NCI-H2227 treated with DMSO at 0.1 percent for 48 hours (cell line): ENCODE data around the gene ZFR2.

Source experiments
- DNase-seq: peaks from one replicate; lab custom pipeline; 2025; lab: John Stamatoyannopoulos, UW

The ZFR2 gene

GRCh38 chr19:3873151-3873550 lies 4.3 kb upstream of the ZFR2 start:
- no peak for DNase-seq

GRCh38 chr19:3867971-3868769 lies 668 bp downstream of the ZFR2 start:
- no peak for DNase-seq

DNA sequence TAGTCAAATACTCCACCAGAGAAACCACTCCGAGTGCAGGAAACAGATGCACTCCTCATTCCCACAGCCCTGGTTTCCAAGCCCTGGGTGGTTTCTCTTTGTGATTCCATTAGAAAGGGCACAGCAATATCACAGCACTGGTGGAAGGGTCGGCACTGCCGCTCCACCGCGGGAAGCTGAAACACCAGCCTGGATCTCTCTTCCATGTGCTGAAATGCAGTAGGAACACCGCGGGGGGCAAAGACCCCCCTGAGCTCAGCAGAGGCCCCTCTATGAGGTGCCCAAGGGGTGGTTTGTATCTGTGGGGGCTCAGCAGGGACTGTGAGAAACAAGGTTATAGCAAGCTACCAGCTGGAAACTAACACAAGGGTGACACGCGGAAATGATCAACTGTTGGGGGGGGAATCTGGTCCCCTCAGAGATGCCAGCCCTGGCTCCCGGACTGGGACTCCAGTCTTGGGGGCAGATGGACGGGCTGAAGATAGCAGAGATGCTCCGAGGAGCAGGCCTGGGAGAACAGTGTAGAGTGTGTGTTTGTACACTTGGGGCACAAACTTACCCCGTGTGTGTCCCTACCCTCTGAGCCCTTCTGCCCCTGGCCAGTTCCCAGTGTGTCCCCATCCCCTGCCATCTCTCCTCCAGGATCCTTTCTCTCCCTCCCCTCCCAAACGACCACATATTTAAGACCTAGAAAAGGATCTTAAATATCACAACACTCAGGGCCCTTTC lies 1.8 kb downstream of the ZFR2 start:
- DNase-seq, result no peak

- no peak for DNase-seq
These were observed 5.2 kb downstream of the ZFR2 start for GRCh38 chr19:3863648-3864047.

GRCh38 chr19:3862826-3863500 lies 5.9 kb downstream of the ZFR2 start:
- DNase-seq, result no peak

- no peak for DNase-seq
These were observed 8.3 kb downstream of the ZFR2 start for GRCh38 chr19:3860499-3860898.

DNA sequence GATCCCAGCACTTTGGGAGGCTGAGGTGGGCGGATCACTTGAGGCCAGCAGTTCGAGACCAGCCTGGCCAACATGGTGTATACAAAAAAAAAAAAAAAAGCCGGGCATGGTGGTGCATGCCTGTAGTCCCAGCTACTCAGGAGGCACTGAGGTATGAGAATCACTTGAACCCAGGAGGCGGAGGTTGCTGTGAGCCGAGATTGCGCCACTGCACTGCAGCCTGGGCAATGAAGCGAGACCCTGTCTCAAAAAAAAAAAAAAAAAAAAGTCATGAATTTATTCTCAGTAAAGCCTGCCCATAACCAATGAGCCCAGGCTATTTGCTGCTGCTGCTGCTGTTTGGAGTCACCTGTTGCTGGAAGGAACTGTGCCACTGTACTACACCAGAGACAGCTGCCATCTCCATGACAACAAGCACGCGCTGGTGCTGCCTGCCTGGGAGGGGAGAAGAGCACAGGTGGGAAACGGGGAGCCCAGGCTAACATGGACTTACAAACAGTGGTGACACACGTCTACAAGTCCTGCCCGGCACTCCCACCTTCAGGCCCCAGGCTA lies 11.3 kb downstream of the ZFR2 start:
- no peak for DNase-seq

DNA sequence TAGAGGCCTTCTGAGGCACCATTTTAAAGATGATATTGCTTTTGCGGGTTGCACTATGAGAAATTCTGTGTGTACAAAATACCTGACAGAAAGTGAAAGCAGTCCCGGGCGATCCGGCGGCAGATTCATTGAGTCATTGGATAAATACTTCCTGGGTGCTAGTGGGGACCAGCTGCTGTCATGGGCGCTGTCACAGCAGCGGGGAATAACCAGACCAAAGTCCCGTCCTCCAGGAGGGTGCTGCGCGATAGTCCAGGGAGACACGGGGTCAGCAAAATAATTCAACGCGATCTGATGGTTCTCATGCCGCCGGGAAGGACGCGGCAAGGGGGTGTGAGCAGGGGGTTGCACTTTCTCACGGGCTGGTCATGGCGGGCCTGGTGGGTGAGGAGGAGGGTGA lies 13.5 kb downstream of the ZFR2 start:
- no peak for DNase-seq

DNA sequence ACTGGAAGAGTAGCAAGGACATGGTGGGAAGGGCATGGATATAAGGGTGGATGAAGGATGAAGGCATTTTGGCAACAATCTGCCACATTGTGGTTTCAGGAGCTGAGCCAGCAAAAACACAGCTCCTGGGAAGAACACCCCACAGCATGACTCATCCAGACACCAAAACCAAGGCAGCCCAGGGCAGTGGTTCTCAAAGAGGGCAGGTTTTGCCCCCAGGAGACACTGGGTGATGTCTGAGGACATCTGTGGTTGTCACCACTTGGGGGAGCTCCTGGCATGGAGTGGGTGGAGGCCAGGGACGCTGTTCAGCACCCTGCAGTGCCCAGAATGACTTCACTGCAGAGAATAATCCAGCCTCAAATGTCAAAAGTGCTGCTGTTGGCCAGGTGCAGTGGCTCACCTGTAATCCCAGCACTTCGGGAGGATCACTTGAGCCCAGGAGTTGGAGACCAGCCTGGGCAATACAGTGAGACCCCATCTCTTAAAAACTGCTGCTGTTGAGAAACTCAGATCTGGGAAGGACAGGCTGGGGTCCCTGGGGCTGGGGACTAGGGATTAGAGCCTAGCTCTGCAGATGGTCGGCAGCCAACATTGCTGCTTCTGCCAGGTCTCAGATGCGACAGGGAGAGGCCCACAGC lies 16.1 kb downstream of the ZFR2 start:
- DNase-seq, result no peak

DNA sequence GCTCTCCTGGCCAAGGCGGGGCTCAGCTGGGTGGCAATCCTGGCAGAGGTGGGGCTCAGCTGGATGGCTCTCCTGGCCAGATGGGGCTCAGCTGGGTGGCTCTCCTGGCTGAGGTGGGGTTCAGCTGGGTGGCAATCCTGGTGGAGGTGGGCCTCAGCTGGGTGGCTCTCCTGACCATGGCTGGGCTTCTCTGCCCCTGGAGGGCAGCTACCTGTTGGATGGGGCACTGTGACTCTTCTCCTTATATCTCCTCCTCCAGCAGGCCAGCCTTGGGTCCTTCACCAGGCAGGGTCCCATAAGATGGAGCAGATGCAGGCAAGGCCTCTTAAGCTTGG lies 16.7 kb downstream of the ZFR2 start:
- DNase-seq, result no peak

- no peak for DNase-seq
These were observed 17.3 kb downstream of the ZFR2 start for GRCh38 chr19:3851254-3852176.

- DNase-seq, result no peak
These were observed 18.4 kb downstream of the ZFR2 start for GRCh38 chr19:3850320-3850972.

GRCh38 chr19:3849787-3850186 lies 19.1 kb downstream of the ZFR2 start:
- DNase-seq, result no peak

- DNase-seq, result no peak
These were observed 19.7 kb downstream of the ZFR2 start for GRCh38 chr19:3849092-3849491.

- no peak for DNase-seq
These were observed 24.2 kb downstream of the ZFR2 start for GRCh38 chr19:3844596-3844995.

GRCh38 chr19:3842948-3843347 lies 25.9 kb downstream of the ZFR2 start:
- DNase-seq, result no peak

DNA sequence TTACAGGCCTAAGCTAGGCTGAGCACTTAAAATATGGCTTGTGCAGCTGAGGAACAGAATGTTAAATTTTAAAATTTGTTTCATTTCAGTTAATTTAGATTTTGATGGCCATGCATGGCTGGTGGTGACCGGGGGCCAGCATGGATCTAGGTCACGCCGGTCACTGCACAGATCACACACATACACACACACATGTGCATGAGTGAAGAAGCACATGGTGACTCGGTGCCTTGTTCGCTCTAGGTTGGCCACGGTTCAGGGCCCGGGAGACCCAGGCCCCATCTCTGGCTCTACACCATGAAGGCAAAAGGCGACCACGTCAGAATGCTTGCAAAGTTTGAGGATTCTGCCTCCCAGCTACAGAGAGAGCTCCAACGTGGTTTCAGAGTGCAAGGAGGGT lies 28.0 kb downstream of the ZFR2 start:
- no peak for DNase-seq

GRCh38 chr19:3839941-3840340 lies 28.9 kb downstream of the ZFR2 start:
- no peak for DNase-seq

DNA sequence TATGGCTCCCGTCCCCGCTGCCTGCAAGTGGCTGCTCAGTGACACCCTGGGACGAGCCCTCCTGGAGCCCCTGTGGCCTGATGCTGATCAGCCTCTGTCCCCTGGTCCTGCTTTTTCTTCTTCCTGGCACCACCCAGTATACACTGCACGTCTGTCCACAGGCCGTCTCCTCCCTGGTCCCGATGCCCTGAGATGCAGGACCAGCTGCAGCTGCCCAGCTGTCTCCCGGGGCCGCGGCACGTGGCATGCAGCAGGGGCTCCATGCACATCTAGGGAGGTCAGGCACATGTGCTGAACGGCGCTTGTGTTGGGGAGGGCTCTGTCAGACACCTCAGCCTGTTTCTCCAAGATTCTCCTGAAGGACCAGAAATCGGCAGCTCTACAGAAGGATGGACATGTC lies 30.2 kb downstream of the ZFR2 start:
- no peak for DNase-seq

DNA sequence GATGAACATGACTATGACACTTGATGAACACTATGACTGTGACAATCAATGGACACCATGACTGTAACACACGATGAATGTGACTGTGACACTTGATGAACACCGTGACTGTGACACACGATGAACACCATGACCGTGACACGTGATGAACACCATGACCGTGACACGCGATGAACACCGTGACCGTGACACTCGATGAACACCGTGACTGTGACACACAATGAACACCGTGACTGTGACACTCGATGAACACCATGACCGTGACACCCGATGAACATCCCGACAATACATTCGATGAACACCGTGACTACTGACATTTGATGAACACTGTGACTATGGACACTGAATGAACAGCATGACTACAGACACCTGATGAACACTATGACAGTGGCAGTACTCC lies 30.9 kb downstream of the ZFR2 start:
- no peak for DNase-seq

- DNase-seq, result no peak
These were observed 31.5 kb downstream of the ZFR2 start for GRCh38 chr19:3837332-3837731.
